Hippocampal formation (tissue), 2 donors: ENCODE measurements around the gene EEFSEC.

ENCODE experiments used
- DNase-seq, 2 donors: peaks; one replicate each; lab custom pipeline; 2025; lab: John Stamatoyannopoulos, UW

EEFSEC gene

DNA sequence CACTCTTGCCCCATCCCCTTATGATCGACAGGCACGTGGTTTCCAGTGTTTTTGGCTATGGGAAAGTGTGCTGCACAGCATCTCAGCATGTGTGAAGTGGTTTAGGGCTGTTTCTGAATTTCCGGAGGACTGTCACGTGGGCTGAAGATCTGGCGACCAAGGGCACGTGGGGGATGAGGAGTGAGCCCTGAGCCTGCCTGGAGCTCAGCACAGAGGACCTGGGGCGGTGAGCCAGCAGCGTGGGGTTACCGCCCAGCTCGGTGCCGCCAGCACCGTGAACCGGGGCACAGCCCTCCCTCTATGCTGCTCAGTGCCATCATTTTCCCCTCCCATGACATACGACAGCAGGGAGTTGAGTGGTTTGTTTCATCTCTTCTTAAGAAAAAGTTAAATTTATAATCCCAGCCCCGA, 163.2 kb downstream of the EEFSEC start:
- no peak for DNase-seq

DNA sequence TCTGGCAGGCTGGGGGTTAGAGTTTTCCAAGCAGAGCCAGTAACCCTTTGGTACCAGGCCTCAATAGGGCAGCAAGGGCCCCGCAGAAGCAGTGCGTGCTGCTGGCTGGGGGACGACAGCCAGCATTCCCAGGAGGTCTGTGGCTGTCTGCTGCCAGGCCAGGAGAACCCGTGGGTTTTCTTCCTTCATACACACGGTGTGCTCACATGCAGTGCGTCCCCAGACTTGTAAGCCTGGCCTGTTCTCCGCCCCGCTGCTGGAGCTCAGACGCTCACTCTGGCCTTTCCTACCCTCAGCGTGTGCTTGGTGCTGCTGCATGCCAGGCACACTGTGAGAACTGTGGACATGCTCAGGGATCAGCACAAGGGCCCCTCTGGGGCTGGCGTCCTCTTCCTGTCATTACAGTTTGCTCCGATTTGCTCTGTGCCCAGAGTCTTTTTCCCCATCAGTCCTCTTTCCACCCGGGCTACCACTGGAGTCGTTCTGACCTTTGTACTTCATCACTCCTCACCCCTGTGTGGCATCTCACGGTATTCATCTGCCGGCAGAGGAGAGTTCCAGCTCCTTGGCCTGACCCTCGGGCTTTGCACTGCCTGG, 163.9 kb downstream of the EEFSEC start:
- no peak for DNase-seq

GRCh38 chr3:128317698-128318231, 164.5 kb downstream of the EEFSEC start:
- no peak for DNase-seq

DNA sequence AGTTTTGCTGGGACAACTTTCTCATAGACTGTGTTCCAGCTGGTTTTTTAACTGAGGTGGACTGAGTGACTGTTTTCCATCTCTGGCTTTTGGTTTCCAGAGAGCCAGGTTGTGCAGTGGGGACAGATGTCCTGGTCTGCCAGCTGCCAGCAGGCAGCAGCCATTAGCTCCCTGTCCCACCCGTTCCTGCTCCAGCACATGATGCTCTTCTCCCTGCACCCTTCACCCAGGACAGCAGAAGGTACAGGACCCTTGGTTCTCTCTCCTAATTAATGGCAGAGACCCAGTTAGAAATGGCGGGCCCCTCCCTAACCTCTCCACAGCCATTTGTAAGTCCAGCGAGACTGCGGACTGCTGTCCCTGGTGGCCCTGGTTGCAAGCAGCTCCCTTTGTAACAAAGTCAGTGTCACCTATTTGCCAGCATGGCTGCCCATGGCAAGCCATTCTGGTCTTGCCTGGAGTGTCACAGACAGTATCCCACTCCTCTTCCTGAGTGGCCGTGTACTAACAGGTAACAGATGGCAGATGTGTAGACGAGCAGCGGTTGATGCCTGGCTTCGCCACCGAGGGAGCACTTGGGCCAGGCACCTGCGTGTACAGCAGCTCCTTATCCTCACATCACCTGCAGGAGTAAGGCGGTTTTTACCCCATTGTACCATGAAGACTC, 165.1 kb downstream of the EEFSEC start:
- no peak for DNase-seq

DNA sequence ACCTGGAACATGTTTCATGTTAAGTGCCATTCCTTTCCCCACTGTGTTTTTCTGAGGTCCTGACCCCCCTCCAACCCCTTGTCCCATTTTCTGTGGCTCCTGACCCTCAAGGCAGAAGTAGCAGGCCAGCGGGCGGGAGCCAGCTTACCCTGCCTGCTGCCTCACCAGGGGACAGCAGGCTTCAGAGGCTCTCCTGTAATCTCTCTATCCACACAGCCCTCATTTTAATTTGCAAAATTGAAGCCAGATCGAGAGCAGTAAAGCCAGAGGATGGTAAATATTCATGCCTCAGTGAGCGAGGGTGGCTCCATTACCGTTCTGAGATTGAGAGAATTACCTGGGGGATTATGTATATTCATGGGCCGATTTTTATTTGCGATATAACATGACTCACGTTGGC, 165.8 kb downstream of the EEFSEC start:
- DNase-seq = no peak

DNA sequence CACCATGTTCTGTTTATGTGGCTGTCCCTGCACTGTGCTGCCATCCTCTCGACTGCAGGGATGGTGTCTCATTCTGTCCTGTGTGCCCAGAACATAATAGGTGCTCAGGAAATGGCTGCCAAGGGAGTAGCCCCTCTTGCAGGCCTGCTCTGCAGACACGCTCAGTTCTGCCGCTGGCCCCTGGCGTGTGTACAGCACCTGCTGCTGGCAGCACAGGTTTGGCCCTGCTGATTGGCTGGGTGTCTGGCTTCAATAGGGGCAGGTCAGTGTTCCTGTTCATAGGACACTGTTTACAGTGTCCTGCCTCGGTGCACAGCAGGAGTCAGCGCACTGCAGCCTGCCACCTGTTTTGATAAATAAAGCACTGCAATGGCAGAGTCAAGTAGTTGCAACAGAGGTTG, 166.5 kb downstream of the EEFSEC start:
- no peak for DNase-seq

DNA sequence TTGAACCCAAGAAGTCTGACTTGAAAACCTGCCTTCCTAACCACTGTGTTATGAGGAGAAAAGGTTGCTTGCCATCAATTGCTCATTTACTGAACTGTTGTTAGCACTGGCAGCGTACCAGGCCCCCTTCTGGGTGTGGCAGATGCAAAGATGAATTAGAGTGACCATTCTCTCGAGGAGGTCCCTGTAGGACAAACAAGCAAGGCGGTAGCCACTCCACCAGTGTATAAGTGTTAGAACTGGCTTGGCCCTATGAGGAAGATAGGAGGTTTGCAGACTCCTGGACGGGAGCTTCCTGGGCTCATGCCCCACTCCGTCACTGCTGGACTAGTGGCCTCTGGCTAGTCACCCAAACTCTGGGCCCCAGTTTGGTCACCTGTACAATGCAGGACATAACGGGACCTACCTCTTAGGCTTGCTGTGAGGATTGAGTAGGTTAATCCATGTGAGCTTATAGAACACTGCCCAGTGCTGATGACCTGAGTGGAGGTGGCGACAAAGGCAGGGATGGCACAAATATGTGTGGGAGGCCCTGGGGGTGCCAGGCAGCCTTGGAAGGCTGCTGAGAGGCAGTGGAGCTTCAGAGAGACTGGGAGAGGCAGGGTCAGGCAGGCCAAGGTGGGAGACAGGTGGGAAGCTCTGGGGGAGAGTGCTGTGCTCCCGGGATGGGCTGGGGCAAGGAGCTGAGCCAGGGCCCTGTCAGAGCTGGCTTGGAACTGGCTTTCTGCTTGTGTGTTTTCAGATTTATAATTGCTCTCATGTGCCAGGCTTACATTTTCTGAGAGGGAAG, 167.5 kb downstream of the EEFSEC start:
- DNase-seq = no peak

GRCh38 chr3:128321418-128321817, 168.1 kb downstream of the EEFSEC start:
- no peak for DNase-seq

DNA sequence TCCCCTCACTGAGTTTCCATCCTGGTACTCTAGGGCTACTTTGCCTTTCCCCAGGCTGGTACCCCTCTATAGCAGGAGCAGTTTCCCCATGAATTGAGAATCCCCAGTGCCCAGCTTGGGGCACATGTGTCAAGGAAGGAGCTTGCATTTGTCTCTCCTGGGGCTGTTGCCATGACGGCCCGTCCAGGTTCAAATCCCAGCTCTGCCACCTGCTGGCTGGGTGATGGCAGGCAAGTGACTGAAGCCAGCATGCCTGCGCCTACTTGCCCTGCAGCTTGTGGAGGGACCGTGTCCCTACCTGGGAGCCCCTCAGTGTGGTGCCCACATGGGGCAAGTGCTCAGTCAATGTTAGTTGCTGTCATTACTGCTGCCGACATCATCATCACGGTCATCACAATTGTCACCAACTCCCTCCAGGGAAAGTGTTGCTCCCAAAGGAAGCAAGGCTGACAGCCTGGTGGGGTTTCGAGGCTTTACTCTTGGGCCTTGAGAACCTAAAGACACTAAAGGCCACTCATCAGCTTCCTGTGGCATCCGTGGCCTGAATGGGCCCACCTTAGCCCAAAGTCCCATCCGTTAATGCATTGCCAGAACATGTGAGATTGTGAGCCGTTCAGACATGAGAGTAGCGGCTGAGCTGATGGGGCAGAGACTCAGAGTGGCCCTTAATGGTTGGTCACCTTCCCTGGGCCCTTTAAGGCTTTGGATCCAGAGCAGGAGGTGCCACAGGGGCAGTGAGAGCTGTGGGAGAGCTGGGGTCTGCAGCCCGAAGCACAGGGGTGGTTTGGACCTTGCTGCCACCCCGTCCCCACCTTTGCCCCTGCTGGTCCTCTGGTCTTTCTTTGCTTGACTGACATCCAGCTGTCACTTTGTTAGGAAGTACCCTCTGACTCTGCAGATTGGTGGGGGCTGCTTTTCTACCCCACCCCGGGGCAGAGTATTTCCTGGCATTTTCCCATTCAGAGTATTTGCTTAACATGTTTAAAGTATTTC, 169.0 kb downstream of the EEFSEC start:
- DNase-seq = no peak

GRCh38 chr3:128323206-128324081, 170.2 kb downstream of the EEFSEC start:
- DNase-seq = no peak

- no peak for DNase-seq
Observed at GRCh38 chr3:128324911-128325592, 171.8 kb downstream of the EEFSEC start.

- DNase-seq = no peak
Observed at GRCh38 chr3:128326051-128326823, 173.0 kb downstream of the EEFSEC start.

- DNase-seq = no peak
Observed at GRCh38 chr3:128327606-128328031, 174.3 kb downstream of the EEFSEC start.

DNA sequence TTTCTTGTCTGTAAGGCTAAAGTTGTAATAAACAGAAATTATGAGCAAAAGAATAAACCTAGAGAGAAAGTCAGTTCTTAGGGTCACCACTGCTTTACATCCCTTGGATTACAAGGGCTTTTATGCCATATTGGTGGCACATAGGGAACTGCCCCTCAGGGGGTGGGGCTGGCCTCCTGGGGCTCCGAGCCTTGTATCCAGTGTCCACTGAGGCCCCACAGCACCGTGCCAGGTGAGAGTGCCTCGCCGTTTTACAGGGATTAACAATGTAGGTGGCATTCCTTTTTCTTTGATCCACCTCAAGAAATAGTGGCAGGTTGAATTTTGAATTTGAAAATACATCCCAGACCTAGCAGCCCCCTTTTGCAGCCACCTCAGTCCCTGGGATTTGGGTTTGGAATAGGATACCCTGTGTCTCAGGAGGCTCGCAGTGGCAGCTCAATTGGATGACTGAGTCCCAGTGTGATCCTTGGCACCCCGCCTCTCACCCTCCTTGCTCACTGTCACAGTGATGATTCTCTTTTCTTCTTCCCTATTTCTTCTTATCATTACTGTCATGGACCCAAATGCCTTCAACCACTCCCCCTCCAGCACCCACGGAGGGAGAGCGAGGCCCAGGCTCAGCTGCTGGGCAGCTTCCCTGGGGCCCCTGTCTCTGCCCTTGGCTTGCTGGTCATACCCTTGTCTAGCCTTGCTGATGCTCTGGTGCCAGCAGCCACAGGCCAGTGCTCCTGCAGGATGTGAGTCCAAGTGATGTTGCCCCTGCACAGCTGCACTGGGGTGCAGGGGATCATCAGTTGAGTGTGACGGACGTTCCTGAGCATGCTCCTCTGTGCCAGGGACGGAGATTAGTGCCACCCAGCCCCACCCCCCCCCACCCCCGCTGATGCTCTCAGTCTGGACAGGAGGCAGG, 175.5 kb downstream of the EEFSEC start:
- no peak for DNase-seq

GRCh38 chr3:128329491-128330213, 176.4 kb downstream of the EEFSEC start:
- no peak for DNase-seq

GRCh38 chr3:128330214-128330842, 177.0 kb downstream of the EEFSEC start:
- DNase-seq = no peak

DNA sequence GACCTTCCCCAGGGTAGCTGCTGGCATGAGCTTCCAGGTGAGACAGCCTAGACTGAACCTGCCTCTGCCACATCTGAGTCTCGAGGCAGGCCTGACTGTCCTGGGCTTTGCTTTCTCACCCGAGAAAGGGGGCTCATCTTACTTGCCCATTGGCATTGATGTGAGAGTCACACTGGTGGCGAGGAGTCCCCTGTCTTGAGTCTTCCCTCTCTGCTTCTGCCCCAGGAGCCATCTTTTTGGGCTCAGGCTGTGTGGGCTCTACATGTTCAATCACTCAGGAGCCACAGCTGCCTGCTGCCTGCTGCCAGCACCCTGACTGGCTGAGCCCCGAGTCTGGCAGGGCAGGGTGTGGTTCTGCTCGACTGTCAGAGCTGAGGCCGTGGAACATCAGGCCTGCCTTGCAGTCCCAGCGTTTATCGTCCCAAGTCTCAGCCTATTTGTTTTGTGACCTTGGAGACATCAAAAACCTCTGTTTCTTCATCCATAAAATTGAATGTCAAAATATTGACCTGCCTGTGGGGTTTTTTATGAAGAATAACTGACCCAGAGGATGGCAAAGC, 180.9 kb downstream of the EEFSEC start:
- DNase-seq = no peak
